ENCODE results near the gene RPE.

- TF ChIP-seq EZH2 (IDR thresholded peaks at IDR 0.05; ENCODE audit: borderline replicate concordance, low read depth, low read length, severe bottlenecking) (no peak), CTCF (IDR thresholded peaks at IDR 0.05; ENCODE audit: borderline replicate concordance, extremely low read depth, low read length, poor library complexity, severe bottlenecking) (no peak)
Measured at GRCh38 chr2:209976698-209977385, 25.6 kb upstream of the RPE start.
